Kidney epithelial cell (primary cell): ENCODE results near the gene COA5. TPM values are rescaled to one million over a fixed set of nuclear protein-coding genes. Genes with fewer than 3 reads are reported as not detected.

Source experiments
- DNase-seq: peaks from one replicate; pipeline ENCODE4 v3.0.0-alpha.2; 2010; ENCODE audit warnings: low read depth
- H3K27me3 ChIP-seq: 2 replicates; pipeline ENCODE4 v1.6.0; 2011; ENCODE audit warnings: low read length; ENCODE audit not compliant: control insufficient read depth, insufficient read depth
- H3K36me3 ChIP-seq: 2 replicates; pipeline ENCODE4 v1.5.1; 2011; ENCODE audit warnings: low read length; ENCODE audit not compliant: control insufficient read depth, insufficient read depth
- H3K4me3 ChIP-seq: 2 replicates; pipeline ENCODE4 v1.5.1; 2011; ENCODE audit warnings: low read depth, mild to moderate bottlenecking, control low read depth, low read length
- total RNA-seq: library from RNA; depleted of rRNA; stranded (reverse); fragments of >200 nt; gene quantifications from 2 replicates; pipeline ENCODE4 v1.2.3, GENCODE V29; 2015
- TF ChIP-seq, protein P1 (sequence below): IDR thresholded peaks from 2 replicates; pipeline ENCODE4 v1.5.1; 2011; ENCODE audit warnings: mild to moderate bottlenecking, moderate library complexity, low read length, control low read depth, inconsistent platforms; ENCODE audit not compliant: insufficient read depth, poor library complexity, severe bottlenecking

COA5 gene
- total RNA-seq, 1 donor from 2014 or later: 24.9 TPM

DNA sequence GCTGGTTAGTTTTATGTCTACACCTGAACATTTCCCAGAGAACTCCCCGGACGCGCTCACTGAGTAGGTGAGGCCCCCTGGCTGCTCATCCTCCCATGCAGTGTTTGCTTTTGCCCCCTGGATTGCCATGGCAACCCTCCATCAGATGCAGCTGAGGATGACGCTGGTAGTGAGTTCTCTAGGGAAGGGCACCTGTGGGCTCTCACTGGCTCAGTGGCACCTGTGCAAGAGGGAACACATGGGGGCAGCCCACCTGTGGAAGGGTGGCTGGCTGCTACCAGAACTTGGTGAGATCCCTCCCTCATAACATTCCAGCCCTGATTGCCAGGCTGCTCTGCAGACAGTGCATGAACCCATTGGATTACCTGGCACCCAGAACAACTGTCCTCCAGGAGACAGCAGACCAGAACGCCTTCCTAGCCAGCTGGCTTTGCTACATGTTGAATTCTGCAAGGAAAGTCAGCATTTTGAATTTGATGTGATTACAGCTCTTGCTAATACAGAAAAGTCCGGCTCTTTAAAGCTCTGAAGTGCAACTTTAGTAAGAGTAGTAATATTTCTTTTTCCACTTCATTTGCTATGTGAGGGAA is 21.7 kb downstream of the COA5 start:
- H3K36me3 ChIP-seq: no peaks in the 10 kb centered on the region
- no peak for DNase-seq
- TF ChIP-seq, protein P1, sequence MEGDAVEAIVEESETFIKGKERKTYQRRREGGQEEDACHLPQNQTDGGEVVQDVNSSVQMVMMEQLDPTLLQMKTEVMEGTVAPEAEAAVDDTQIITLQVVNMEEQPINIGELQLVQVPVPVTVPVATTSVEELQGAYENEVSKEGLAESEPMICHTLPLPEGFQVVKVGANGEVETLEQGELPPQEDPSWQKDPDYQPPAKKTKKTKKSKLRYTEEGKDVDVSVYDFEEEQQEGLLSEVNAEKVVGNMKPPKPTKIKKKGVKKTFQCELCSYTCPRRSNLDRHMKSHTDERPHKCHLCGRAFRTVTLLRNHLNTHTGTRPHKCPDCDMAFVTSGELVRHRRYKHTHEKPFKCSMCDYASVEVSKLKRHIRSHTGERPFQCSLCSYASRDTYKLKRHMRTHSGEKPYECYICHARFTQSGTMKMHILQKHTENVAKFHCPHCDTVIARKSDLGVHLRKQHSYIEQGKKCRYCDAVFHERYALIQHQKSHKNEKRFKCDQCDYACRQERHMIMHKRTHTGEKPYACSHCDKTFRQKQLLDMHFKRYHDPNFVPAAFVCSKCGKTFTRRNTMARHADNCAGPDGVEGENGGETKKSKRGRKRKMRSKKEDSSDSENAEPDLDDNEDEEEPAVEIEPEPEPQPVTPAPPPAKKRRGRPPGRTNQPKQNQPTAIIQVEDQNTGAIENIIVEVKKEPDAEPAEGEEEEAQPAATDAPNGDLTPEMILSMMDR: no peak
- no peaks in the 10 kb centered on the region for H3K27me3 ChIP-seq
- H3K4me3 ChIP-seq: no peak overlapping the region

DNA sequence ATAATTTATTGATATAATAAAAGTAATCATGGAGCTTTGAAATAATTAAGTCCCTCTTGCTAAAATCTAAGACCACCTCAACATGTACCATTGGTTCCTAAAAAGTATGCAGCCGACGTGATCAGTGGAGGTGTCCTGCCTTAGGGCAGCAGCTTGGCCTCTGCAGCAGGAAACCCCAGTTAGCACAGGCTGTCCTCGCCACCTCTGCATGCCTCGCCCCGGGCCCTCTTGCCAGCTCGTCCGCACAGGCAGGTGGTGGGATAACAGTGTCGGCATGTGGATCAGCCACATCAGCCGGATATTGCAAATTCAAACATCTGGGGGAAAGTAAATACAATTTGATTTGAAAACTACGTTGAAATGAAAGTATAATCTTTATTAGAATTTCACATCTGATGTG is 22.9 kb downstream of the COA5 start:
- no peaks in the 10 kb centered on the region for H3K27me3 ChIP-seq
- TF ChIP-seq, protein P1: no peak
- H3K36me3 ChIP-seq: no peaks in the 10 kb centered on the region
- no peak for DNase-seq
- H3K4me3 ChIP-seq: no peak overlapping the region

DNA sequence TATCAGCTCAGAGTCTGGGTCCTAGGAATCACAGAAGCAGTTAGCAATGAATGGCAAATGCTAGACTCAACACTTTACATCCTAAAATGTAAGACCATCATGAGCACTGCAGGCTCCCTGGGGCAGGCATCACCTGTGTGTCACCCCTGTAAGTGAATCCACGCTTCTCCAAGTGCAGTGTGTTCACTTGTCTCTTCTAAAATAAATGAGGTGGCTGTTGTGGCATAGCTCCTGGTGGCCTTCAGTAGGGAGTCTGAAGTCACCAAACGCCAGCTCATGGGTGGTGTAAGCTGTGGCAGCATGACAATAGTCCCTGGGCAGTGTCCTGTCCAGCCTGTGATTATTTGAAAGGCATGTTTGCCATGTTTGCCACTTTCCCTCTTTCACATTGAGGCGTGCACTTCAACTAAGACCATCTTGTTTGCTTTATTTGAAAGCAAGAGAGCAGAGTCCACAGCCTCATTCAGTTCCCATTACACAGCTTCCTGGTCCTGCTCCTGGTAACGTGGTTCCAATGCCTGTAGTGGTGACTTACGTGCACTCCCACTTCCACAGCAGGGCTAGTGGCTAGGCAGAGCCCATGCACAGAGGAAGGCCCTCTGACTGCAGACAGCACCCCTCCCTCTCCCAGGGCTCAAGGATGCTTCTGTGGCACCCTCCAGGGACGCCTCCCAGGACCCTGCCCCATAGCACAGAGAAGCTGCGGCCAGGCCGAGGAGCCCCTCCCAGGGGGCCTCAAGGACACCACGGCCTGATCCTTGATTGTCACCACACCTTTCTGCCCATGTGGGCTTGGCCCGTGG is 24.3 kb downstream of the COA5 start:
- TF ChIP-seq, protein P1: no peak
- DNase-seq: no peak
- no peaks in the 10 kb centered on the region for H3K36me3 ChIP-seq
- H3K27me3 ChIP-seq: no peaks in the 10 kb centered on the region
- no peak overlapping the region for H3K4me3 ChIP-seq

DNA sequence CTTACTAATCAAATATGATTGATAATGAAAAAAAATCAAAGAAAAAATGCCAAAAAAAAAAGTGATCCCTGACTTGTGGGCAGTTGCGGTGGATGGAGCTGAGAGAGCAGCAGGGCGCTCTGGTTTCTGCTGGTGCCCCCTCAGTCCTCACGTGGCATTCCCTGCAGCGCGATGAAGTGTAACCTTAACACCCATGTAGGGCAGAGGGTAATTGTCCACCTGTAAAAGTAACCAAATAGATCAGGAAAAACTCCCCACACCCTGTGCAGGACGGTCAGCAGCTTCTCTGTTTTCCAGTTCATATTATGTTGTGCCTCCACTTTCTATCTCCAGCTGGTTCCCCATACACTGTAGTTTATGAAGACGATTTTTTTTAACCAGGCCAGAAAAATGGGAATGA is 25.0 kb downstream of the COA5 start:
- no peaks in the 10 kb centered on the region for H3K36me3 ChIP-seq
- no peaks in the 10 kb centered on the region for H3K27me3 ChIP-seq
- TF ChIP-seq, protein P1: no peak
- DNase-seq: no peak
- H3K4me3 ChIP-seq: no peak overlapping the region

DNA sequence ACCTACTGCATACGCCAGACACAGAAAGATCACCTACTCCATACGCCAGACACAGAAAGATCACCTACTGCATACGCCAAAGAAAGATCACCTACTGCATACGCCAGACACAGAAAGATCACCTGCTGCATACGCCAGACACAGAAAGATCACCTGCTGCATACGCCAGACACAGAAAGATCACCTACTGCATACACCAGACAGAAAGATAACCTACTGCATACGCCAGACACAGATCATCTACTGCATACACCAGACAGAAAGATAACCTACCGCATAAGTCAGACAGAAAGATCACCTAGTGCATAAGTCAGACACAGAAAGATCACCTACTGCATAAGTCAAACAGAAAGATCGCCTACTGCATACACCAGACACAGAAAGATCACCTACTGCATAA is 25.8 kb downstream of the COA5 start:
- no peak overlapping the region for H3K4me3 ChIP-seq
- H3K36me3 ChIP-seq: no peaks in the 10 kb centered on the region
- TF ChIP-seq, protein P1: no peak
- no peaks in the 10 kb centered on the region for H3K27me3 ChIP-seq
- DNase-seq: no peak
